ENCODE measurements around the gene FARSB.
"Not testable (repeated sequence)": the region's sequence is repeated elsewhere in the genome, so short reads cannot be mapped to it uniquely, and the experiment has no call there.

Gene FARSB

DNA sequence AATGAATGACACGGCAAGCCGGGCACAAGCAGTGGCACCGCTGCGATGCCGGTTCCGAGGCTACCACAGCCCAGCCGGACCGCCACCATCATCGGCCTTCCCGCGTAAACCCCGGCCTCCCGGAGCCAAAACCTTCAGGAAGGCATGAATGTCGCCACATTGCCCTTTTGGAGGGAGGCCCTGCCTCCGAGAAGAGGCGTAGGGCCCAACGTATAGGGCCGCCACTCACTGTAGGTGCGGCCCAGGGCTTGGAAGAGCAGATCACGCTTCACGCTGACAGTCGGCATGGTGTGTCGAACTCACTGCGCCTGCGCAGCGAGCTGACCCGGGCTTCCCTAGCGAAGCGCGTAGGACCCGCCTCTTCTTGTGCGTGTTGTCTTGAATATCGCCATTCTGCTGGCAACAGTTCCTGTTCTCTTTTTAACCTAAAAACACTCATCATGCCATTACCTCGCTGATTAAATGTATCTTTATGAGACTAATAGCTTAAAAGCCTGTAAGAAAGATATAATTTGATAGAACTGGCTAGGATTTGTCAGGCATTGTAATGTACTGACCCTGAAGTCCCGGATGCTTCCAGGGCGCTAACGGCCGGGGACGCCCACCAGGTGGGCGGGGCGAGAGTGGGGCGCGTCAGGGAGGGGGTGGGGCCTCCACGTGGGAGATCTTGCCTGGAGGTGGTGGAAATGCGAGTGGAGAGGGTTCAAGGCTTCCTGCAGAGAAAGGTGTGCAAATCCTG lies at the start of gene FARSB:
FARSB (minus strand) TSS at position 306 of the 739 bp plus-strand sequence; CDS start at position 287, 19 bp downstream.
- DNase-seq, result peak; percentile 89

- no peak for DNase-seq
Measured at GRCh38 chr2:222703886-222704285, 48.0 kb upstream of the FARSB start.

DNA sequence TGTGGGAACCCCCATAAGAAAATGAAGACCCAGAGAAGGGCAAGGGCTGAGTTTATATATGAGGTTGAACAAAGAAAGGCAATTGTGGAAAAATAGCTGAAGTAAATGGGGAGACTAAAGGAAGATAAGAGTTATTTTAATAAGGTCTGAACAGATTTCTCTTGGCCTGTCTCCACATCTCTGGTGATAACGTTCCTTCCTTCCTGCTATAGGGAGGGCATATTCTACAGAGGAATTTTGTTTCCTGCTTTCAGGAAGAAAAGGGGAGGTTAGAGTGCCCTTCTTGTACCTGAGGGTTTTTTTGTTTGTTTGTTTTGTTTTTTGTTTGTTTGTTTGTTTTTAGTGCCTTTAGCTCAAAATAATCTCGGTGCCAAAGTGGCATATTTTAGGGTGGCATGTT lies 47.2 kb upstream of the FARSB start:
- DNase-seq, result no peak

DNA sequence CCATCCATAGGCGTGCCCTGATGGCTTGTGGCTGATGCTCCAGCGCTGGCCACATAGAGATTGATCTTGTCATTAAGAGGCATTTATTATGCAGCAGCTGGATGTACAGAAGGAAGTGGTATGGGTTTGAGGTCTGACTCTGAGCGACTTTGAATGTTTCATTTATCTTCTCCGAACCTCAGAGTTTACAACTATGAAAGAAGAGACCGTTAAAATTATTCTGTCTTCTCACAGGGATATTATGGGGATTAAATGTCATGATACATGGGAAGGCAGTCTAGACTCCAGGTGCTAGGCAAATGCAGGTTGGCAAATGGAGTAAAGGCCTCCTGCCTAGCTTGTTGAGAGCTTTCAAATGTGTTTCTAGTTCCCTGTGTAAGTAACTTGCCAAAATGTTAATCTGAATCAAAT lies 45.8 kb upstream of the FARSB start:
- DNase-seq, result no peak

GRCh38 chr2:222701233-222701632 lies 45.3 kb upstream of the FARSB start:
- DNase-seq, result no peak

- DNase-seq, result no peak
Measured at GRCh38 chr2:222698276-222698675, 42.4 kb upstream of the FARSB start.

DNA sequence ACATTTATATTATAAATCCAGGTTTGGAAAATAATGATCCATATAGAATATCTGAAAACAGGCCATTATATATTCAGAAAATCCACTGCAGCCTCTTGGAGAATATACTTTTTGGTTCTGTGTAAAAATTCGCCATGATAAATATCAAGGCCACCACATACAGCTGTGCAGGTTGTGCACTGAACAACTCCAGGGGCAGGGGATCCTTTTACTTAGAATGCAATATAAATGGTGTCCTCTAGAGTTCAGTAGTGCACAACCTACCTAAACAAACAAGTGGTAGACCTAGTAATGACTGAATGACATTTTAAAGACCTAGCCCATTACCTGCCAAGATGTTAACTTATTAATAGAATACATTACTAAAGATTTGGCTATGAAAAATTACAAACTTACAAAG lies 37.9 kb upstream of the FARSB start:
- no peak for DNase-seq

- DNase-seq, result not testable (repeated sequence)
Measured at GRCh38 chr2:222693413-222693812, 37.5 kb upstream of the FARSB start.

GRCh38 chr2:222690564-222691200 lies 34.8 kb upstream of the FARSB start:
- peak; percentile 1 for DNase-seq

DNA sequence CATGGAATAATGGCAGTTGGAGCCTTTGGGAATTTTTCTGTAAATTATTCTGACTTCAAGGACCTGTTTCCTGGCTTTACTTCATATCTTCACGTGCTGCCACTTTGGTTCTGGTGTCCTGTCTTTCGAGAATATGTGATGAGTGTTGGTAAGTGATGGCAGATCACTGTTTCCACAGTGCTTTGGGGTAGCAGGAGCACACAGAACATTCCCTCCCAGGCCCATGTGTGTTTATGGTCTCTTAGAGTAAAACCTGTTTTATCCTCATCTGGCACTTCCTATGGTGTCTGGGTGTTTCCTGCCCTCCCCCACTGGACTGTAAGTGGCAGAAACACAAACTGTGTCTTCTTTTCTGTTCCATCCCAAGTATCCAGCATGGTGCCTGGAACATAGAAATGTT lies 33.4 kb upstream of the FARSB start:
- DNase-seq, result no peak

DNA sequence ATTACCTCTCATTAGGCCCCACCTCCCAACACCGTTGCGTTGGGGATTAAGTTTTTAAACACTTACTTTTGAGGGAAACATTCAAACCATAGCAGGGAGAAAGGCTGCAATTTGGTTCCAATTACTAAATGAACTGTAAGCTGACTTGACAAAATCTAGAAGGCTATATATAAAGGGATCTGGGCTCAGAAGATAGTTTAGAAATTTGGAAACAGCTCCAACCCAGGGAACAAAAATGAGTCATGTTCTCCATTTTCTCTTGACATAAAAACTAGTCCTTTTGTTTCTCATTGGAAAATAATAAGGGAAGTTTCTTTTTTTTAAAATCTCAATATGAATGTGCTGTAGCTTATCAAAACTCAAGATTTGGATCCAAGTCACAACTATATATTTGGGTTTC lies 33.0 kb upstream of the FARSB start:
- no peak for DNase-seq

DNA sequence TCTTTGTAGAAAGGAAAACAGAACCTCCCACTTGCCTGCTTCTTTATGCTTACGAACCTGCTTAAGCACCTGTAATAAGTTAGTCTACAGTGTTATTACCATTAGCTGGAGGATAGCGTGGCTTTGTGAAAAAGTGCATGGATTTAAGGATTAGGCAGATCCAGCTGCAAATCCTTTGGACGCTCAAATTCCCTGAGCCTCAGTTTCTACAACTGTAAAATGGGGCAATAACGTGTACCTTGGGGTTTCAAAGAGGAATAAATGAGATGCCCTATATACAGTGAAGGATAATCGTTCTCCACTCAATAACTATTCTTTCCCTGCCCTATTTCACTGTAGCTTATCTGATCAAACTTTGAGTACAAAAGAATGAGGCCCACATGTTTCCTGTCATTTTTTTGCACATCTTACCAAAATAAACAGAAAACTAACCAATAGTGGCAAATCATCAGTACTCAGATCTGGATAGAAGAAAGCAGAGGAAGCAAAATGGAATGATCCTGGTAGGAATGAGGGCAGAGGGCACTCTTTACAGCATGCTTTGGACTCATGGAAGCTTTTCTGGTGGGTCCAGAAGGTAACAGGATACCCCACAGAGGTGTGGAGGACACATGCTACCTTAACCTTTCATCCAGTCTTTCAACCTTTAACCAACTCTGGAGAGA lies 30.3 kb upstream of the FARSB start:
- DNase-seq, result no peak

DNA sequence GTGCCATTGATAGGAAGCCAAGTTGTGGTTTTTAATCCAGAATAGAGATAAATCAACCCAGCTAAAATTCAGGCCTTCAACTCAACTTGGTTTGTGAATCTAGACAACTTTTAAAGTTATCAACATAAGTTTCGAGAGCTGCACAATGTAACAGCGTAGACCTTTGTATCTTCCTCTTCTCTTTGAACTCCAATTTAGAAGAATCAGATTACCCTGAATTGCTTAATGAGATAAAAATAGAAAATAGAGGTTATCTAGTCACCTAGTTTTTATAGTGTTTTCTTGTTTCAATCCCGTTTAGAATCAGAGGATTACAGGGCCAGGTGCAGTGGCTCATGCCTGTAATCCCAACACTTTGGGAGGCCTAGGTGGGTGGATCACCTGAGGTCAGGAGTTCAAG lies 27.9 kb upstream of the FARSB start:
- DNase-seq, result no peak

GRCh38 chr2:222677981-222678380 lies 22.1 kb upstream of the FARSB start:
- DNase-seq, result no peak

- no peak for DNase-seq
Measured at GRCh38 chr2:222673883-222674282, 18.0 kb upstream of the FARSB start.

DNA sequence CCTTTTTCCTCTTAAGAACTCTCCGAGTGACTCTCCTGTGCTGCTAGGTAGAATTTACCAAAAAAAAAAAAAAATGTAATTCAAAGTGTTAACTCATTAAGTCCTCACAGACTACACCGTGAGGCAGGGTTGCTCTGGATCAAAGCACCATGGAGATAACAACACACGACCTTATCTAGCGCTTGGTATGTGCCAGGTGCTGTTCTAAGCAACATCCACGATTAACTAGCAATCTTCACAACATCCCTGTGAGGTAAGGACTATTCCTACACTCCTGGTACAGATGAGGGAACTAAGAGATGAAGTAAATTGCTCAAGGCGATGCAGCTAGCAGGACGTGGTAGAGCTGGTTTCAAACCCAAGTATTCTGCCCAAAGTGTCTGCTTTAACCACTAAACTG lies 17.4 kb upstream of the FARSB start:
- no peak for DNase-seq

DNA sequence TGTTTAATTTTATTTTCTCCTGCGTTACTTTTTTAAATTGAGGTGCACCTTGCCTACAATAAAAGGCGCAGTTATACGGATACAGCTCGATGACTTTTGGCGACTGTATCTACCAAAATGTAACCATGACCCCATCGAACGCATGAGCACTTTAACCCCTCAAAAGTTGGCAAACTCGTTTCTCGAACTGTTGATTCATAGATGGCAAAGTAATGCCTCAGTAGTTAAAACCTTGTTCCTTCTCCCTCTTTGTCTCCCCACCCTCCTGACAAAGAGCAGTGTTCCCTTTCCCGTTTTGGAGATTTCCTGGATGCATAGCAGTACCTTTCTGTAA lies 16.1 kb upstream of the FARSB start:
- no peak for DNase-seq

- peak; percentile 4 for DNase-seq
Measured at GRCh38 chr2:222671259-222672067, 15.6 kb upstream of the FARSB start, which contains the start of gene MOGAT1. TSS of gene MOGAT1 (plus strand) at chr2:222671658. CDS start at chr2:222671786, 128 bp downstream.

DNA sequence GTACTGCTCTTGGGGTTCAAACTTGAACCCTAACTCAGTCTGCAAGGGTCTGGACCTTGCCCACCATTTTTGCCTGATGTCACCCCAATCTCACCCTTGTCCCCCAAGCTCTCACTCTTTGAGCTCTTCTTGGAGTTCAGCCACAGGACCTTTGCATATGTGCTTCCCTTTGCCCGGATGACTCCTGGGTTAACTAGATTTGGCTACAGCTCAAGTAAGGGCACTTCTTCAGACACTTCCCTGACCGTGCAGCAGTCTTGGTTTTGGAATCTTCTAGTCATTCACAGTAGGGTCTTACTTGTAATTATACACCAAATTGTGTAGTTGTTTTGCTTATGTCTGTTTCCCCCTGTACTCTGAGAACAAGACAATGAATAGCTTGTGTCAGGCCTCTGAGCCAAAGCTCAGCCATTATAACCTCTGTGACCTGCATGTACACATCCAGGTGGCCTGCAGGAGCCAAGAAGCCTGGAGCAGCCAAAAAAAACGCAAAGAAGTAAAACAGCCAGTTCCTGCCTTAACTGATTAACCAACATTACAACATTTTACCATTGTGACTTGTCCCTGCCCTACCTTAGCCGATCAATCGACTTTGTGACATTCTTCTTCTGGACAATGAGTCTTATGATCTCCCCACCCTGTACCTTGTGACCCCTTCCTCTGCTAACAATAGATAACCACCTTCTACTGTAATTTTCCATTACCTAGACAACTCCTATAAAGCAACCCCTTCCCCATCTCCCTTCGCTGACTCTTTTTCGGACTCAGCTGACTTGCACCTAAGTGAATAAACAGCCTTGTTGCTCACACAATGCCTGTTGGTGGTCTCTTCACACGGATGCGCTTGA lies 14.5 kb upstream of the FARSB start:
- DNase-seq, result no peak

DNA sequence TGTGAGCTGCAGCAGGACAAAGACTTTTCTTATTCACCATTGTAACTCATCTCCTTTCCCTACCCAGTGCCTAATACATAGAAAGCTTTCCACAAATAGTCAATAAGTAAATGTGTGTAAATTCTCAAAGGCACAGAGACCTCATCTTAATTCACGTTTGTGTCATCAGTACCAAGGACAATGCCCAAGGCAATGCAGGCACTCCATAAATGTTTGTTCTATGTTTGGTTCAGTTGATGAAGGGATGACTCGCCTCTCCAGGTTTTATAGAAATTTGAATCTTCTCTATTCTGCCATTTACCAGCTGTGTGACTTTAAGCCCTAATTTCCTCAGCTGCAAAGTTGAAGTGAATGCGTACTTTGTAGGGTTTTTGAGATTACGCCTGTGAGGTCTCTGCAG lies 13.5 kb upstream of the FARSB start:
- no peak for DNase-seq

- DNase-seq, result no peak
Measured at GRCh38 chr2:222668494-222669154, 12.7 kb upstream of the FARSB start.

DNA sequence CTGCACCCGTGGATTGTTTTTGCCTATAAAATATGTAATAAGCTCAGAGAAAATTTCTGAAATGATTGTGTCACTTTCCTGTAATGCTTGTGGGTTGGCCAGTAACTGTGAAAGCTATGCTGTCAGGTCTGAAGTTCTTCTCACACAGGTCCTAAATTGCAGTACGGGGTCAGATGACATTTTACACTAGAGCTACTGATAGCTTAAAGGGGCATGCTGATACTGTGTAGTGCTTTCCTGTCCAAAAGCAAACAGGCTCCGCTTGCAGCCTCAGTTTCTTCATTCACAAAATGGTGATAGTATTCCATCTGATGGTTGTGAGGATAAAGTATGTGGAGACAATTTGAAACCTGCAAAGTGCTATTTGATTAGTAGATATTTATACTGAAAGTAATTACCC lies 7.6 kb upstream of the FARSB start:
- no peak for DNase-seq

Measured in DMS79 (cell line).